ENCODE data around the gene UHRF2.
"Not testable (repeated sequence)": the region's sequence is repeated elsewhere in the genome, so short reads cannot be mapped to it uniquely, and the experiment has no call there.

UHRF2 gene

DNA sequence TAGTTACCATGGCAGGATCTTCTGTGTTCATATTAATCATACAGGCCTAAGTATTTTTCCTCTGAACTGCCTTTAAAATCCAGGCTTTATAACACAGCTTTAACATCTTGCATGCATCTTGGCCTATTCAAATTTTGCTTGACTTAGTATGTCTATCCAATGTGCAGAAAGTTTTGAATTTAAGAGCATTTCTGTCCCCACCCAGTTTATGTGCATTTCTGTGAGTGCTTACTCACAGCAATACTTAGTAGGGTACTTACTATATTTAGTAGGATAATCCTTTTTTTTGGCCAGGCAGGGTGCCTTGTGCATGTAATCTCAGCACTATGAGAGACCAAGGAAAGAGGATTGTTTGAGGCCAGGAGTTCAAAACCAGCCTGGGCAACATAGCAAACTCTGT, 18.0 kb downstream of the UHRF2 start:
- DNase-seq: no peak

DNA sequence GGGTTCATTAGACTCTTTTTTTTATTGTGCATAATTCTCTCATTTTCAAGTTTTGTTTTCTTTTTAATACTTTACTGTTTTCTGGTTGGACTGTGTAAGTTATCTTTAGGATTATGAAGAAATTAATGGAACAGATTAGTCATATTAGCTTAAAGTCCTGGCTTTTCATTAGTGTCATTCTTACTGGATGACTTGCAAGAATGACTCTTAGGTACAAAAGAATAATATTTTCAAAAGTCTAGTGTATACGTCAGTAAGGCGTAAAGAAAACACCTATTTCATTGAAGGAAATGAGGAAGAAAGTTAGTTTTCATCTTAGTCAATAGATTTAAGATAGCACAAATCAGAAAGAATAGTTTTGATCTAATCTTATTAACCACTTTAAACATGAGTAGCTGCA, 20.4 kb downstream of the UHRF2 start:
- no peak for DNase-seq

DNA sequence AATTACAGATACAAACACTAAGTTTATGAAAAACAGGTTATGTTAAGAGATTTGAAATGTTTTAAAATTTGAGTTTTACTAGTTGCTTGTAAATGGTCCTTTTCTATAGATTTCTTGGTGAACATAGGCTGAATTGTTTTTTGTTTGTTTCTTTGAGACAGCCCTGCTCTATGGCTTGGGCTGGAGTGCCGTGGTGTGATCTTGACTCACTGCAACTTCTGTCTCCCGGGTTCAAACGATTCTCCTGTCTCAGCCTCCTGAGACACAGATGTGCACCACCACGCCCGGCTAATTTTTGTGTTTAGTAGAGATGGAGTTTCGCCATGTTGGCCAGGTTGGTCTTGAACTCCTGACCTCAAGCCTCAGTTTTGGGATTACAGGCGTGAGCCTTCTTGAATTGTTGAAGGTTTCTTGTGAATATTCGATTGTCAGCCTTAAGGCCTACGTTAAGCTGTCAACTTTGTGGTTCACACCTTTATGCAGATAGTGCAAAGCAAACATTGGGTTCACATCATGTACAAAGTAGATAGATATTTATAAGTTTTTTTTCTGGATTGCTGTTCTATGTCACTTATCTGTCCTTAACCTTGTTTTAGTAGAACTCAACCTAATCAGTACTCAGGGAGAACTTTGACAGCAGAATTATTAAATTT, 26.2 kb downstream of the UHRF2 start:
- peak in 1 of 2 donors; percentile 35 for DNase-seq

DNA sequence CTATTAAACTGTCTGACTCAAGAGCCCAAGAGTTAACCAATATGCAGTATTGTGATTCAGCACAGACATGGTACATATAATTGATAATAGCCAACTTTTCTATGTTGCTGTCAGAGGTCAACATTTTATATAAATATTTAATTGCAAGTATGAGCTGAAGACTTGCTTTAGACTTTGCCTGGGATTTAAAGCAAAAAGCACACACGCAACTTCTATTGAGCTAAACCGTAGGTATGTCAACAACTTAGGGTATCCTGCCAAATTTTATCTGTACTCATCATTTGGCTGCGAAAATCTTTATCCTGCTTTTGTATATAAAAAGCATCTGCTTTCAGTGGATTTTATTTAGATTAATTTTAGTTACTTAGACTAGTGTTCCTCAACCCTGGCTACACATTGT, 27.4 kb downstream of the UHRF2 start:
- DNase-seq: no peak

DNA sequence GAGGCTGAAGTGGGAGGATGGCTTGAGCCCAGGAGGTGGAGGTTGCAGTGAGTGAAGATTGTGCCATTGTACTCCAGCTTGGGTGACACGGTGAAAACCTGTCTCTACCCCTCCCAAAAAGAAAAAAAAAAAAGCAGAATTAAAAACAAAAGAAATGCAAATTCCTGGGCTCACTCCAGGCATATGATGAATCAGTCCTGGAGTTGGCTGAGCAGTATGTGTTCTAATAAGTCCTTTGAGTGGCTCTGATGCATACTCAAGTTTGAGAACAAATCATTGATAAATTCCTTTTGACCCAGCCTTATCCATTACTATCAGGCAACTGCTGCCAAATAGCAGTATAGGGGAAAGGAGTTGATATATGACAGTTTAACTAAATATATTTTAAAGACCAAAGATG, 28.3 kb downstream of the UHRF2 start:
- no peak for DNase-seq

DNA sequence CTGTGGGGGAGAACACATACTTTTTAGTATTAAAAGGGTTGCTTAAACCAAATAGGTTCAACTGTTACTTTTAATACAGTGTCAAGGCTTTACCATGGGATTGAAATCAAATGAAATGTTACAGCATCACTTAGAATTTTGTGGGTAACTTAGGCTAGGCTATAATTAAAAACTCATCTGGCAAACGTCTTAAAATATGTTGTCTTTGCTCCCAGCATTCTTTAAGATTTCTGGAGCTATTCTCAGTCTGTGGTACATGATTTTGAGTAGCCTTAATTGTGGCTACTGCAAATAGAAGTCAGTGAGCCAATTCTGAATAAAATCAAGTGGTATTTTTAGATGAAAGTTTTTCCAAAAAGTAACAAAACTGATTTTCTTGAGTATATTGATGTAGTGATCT, 30.7 kb downstream of the UHRF2 start:
- no peak for DNase-seq

DNA sequence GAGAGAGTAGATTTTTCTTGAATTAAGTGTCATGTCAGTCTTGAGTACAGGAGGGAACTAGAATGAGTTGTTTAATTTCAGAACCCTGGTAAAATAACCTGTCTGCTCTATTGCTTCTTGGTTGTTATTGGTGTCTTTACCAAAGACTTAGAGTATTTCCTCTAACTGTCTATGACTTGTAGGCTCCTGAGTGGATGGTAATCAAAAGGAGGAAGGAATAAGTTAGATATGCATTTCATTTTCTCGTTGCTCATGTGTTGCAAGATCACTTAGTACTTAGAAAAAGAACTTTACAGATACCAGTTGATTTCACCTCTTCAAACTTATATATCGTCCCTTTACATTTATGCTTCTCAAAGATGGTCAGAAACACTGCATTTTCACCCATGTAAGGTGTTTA, 31.1 kb downstream of the UHRF2 start:
- no peak for DNase-seq

DNA sequence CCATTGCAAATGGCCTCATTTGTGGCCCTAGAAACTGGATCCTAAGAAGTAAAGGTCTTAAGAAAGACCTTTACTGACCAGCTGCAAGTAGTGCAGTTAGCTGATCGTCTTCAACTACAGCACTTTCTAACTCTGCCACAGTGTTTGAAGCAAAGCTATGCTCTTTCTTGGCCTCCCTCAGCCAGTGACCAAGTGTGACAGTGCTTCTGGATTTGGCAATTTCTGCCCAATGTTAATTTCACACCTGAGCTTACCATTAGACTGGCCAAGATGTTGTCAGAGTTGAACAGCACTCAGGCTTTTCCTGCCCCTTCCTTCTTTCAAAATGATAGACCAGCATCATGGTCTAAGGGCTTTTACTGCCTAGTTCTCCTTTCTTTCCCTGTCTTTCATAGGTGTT, 36.1 kb downstream of the UHRF2 start:
- no peak for DNase-seq

DNA sequence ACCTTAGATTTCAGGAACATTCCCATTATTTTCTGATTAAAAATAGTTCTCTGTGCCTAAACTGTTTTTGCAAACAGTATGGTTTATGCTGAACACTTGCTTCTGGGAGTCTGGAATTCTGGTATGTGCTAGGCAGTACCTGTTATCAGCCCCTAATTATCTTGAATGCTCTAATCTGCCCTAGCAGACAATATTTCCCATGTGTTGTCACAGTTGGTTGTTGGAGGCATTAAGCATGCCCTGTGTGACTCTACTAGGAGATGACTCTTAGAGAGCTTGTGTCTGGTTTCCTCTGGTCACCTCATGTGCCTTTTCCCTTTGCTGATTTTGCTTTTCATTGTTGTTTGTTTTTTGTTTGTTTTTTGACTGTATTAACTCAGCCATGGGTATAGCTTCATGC, 36.6 kb downstream of the UHRF2 start:
- no peak for DNase-seq

DNA sequence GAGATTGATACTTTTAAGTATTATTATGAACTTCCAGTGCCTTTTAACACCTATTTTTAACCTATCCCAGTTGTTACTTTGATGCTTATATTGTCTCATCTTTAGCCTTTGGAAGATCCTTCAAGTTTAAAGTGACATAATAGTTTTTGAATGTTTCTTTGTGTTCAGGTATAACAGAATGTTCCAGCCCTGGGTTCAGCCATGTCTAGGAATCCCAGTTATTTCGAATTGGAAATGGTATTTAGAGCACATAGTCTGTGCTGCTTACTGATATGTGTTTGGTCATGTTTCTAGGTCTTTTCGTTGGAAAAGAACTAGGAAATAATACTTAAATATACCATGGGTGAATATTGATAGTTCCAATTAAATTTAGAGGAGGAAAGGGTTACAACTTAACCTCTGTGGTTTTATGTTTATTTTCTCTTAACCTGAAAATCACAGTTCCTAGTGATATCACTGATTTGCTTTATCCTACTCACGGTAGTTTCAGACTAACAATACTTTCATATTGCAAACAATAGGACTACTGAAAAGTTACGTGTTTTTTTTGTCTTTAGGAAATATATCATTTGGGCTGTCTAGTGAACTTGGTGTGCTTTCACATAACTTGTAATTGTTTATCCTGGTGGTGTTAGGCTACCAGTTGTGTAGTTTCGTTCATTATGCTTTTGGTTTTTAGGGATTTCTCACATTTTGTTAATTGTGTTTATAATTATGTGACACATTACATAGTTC, 37.8 kb downstream of the UHRF2 start:
- no peak for DNase-seq

DNA sequence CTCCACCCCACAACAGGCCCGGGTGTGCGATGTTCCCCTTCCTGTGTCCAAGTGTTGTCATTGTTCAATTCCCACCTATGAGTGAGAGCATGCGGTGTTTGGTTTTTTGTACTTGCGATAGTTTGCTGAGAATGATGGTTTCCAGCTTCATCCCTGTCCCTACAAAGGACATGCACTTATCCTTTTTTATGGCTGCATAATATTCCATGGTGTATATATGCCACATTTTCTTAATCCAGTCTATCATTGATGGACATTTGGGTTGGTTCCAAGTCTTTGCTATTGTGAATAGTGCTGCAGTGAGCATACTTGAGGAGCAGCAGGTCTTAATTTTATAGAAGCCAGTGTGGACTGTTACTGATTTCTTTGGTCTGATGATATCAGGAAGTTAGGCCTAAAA, 42.3 kb downstream of the UHRF2 start:
- DNase-seq: not testable (repeated sequence)

DNA sequence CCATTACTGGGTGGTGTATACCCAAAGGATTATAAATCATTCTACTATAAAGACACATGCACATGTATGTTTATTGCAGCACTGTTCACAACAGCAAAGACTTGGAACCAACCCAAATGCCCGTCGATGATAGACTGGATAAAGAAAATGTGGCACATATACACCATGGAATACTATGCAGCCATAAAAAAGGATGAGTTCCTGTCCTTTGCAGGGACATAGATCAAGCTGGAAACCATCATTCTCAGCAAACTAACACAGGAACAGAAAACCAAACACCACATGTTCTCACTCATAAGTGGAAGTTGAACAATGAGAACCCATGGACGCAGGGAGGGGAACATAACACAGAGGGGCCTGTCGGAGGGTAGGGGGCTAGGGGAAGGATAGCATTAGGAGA, 45.7 kb downstream of the UHRF2 start:
- not testable (repeated sequence) for DNase-seq

DNA sequence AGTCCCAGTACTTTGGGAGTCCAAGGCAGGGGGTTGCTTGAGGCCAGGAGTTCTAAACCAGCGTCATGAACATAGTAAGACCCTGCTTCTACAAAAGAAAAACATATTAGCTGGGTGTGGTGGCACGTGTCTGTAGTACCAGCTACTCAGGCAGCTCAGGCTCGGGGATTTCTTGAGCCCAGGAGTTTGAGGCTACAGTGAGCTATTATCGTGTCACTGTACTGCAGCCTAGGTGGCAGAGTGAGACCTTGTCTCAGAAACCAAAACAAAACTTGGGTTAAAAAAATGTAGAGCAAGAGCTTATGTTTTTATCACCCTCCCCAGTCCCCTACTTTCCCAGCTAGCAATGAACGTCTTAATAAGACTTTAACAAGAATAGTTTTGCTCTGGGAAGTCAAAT, 46.7 kb downstream of the UHRF2 start:
- DNase-seq: no peak

DNA sequence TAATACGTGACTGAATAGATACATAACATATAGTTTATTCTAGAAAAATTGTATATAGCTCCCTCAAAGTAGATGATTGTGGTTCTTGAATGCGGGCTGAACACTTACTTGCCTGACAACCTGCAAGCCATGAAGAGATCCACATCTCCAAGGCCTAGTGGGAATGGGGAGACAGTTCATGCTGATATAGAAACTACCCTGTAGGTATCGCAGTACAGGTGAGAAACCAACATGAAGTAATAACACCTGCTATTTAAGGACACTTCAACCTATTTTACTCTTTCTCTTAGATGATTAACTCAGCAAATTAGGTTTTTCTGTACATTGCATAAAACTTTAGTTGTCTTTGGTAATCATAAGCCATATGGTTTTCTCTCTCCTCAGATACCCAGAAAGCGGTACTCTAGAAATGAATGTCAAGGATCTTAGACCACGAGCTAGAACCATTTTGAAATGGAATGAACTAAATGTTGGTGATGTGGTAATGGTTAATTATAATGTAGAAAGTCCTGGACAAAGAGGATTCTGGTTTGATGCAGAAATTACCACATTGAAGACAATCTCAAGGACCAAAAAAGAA, 47.3 kb downstream of the UHRF2 start:
- no peak for DNase-seq

DNA sequence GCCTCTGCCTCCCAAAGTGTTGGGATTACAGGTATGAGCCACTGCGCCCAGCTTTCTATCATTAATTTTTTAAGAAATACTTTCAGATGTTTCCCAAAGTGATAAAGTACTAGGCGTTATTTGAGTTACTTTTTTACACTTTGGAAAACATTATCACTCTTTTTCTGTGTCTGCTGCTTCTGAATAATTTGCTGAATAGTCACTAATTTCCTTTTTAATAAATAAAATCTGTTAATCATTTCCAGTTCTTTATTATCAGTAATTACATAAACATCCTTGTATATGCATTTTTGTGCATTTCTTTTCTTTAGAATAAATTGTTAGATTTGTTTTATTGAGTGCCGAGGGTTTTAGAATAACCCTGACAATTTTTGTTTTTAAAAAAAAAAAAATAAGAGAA, 48.6 kb downstream of the UHRF2 start:
- DNase-seq: no peak

DNA sequence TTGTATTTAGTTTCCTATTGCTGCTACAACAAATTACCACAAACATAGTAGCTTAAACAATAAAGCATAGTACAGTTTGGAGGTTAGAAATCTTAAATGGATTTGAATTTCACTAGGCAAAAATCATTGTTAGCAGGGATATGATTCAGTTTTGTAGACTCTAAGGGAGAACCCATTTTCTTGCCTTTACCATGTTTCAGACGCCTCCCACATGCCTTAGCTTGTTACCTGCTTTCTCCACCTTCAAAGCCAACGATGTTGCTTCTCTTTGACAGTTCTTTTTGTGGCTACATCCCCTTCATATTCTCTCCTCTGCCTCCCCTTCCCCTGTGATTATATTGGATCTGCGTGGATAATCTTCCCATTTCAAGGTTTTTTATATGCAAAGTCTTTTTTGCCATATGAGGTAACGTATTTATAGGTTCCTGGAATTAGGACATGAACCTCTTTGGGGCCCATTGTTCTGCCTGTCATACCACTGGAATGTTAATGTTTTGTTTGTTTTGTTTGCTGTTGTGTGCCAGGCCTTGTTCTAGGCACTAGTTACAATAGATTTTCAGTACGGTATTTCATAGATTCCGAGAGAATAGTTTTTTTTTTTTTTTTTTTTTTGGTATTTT, 54.1 kb downstream of the UHRF2 start:
- no peak for DNase-seq

DNA sequence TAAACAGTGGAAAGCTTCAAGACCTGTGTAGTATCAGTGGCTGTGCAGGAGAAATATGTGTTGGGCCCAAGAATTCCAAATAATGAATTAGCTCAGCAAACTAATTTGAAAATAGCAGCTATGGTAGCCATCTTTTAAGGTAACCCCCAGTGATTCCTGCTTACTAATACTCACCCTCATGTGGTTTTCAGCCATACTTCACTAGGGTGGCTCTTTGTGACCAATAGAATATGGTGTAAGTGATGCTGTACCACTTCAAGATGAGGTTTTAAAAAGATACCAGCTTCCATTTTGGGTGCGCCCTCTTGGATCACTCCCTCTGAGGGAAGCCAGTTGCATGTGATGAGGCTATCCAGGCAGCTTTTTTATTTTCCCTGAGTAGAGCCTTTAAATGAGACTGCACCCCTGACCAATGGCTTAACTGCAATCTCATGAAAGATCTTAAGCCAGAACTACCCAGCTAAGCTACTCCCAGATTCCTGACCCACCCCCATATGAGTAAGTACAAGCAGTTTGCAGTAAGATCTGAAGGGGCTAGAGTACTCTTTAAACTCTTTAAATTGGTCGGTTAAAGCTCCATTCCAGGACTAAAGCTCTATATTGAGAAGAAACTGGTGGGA, 58.3 kb downstream of the UHRF2 start:
- no peak for DNase-seq

DNA sequence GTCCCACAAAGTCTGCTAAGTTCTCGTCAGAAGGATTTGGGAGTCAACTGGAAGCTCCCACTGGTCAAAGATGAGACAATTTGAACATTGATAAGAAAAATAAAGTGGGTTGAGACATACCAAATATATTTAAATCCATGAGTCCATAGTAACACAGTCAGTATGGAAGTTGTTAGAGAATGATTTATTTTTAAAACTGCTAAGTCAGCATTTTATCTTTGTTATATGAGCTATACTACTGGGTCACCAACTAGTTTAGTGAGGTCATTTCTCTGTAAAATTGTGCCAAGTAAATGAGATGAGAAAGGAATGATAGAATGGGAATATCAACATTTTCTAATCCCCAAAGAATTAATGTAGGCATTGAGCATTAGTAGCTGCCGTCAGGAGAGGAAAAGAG, 60.2 kb downstream of the UHRF2 start:
- DNase-seq: no peak

DNA sequence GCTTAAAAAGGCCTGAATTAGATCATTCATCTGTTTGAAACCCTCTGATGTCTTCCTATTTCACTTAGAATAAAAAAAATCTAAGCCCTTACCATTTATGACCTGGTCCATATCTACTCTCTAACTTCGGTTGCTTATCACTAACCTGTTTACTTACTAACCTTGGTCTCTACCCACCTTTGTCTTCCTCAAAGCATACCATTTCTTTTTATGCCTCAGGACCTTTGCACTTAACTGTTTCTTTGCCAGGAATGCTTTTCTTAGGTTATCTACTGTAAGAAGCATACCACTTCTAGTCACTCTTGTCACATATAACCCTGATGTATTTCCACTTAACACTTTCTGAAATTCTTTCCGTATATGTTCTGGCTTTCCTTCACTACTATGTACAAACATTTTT, 67.0 kb downstream of the UHRF2 start:
- DNase-seq: no peak

DNA sequence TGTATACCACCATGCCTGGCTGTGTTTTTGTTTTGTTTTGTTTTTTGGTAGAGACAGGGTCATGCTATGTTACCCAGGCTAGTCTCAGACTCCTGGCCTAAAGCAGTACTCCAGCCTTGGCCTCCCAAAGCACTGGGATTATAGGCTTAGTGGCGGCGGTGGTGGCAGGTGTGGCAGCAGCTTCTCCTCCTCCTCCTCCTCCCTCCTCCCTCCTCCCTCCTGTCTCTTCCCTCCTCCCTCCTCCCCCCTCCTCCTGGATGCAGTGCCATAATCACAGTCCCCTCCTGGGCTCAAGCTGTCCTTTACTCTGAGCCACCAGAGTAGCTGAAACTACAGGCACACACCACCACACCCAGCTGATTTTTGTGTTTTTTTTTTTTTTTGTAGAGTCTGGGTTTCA, 71.2 kb downstream of the UHRF2 start:
- no peak for DNase-seq

DNA sequence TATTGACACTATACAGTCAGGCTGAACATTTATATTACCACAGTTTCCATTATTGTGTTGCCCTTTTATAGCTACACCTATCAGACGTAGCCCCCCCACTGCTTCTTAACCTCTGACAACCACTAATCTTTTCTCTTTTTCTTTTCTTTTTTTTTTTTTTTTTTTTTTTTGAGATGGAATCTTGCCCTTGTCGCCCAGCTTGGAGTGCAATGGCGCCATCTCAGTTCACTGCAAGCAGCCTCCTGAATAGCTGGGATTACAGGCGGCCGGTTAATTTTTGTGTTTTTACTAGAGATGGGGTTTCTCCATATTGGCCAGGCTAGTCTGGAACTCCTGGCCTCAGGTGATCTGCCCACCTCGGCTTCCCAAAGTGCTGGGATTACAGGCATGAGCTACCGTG, 75.4 kb downstream of the UHRF2 start:
- DNase-seq: no peak

DNA sequence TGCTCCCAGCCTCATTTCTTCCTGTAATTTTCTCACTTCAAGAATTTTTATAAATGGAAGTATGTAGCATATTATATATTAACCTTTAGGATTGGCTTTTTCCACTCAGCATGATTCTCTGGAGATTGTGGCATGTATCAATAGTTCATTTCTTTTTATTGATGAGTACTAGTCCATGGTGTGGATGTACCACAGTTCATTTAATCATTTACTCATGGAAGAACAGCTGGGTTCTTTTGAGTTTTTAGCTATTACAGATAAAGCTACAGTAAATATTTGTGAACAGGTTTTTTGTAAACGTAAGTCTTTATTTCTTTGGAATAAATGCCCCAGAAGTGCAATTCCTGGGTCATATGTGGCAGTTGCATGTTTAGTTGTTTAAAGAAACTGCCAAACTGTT, 76.1 kb downstream of the UHRF2 start:
- DNase-seq: no peak

DNA sequence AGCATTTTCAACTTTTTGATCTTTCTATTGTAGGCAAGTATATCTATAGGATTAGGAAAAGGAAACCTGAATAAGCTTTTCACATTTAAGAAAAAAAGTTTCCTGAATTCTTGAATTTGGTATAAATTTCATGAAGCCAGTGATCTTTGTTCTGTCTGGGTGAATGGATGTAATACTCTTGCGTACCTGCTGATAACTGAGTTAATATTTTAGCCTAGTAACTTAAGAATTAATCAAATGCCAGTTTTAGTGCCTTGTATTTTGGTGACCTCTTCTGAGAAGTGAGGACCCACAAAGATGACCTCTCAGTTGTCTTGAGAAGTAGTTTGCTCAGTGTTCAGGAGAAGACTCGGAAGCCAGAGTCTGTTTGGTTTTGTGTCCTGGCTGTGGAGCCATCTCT, 77.9 kb downstream of the UHRF2 start:
- DNase-seq: no peak

DNA sequence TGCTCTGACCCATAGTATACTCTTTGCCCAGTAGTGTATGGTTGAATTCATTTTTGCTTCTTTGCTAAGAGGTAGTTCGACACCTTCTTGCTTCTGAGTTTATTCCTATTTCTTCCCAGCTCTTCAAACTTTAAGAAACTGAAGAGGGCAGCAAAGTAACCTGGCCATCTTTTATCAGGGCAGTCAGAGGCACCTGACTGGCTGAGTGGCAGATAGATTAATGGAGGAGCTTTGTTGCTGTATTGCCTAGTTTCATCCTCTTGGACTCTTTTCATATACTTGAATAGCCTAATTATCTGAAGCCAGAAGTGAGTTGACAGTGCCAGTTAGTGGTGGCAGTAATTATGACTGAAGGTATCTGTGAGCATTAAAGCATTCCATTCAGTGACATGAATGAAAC, 82.5 kb downstream of the UHRF2 start:
- no peak for DNase-seq

Measured in CD4-positive, alpha-beta T cell treated with Interleukin-4 for 1 hour (primary cell).